ENCODE results near the gene SETX.

Gene SETX

DNA sequence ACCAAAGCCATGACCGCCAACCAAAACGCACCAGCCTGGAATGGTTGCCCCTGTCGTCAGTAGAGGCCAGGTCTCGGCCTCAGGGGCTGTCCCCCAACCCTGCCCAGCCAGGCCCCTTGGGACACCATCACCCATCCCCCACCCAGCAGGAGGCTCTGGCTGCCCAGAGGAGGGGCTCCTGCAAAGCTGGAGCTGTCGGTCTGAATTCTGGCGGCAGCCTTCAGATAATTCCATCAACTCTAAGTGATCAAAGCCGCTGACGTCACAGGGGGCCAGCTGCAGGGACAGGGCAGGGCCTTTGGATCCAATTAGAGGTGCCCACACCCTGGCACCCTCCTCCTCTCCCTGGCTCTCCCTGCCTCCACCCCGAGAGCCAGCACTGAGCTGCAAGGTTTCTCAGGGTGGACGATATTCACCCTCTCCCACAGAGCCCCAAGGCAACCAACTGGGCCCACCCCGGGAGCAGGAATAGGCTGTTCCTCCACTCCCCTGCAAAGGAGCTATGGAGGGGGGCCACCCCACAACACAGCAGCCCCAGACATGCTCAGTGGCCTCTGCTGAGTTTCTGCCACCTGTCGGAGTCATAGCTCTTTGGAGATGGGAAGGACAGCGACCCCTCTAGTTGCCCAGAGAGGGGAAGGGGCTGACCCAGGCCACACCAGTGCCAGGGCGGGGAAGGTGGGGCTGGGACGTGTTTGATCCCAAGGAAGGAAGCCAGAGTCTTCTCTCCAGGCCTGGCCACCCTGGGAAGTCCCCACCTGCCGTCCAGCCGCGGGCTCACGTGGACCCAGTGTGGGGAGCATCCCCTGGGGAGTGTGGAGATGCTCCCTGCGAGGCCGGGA lies 114.6 kb downstream of the SETX start:
- DNase-seq = no peak

DNA sequence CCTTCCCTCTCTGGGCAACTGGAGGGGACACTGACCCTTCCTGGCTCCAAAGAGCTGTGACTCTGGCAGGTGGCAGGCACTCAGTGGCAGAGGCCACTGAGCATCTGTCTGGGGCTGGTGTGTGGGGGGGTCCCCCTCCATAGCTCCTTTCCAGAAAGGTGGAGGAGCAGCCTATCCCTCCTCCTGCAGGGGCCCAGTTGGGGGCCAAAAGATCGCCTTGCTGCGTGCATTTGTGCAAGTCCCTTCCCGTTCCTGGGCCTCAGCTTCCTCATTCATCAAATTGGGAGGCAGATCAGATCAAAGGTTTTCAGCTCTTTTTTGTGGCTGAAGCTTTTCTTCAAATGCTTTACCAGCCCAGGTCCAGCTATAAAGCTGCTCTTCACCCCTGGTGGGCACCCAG lies 115.3 kb downstream of the SETX start:
- DNase-seq = no peak

DNA sequence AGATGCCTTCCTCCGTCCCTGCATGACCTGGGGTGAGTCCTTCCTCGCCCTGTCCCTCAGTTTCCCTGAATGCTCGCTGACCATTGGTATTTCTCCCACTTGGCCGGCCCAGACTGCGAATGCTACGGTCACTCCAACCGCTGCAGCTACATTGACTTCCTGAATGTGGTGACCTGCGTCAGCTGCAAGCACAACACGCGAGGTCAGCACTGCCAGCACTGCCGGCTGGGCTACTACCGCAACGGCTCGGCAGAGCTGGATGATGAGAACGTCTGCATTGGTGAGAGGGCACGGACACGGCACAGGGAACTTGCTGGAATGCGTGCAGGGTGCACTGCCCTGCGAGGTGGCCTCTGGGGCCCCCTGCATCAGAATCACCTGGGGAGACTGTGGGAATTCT lies 115.8 kb downstream of the SETX start:
- no peak for DNase-seq

DNA sequence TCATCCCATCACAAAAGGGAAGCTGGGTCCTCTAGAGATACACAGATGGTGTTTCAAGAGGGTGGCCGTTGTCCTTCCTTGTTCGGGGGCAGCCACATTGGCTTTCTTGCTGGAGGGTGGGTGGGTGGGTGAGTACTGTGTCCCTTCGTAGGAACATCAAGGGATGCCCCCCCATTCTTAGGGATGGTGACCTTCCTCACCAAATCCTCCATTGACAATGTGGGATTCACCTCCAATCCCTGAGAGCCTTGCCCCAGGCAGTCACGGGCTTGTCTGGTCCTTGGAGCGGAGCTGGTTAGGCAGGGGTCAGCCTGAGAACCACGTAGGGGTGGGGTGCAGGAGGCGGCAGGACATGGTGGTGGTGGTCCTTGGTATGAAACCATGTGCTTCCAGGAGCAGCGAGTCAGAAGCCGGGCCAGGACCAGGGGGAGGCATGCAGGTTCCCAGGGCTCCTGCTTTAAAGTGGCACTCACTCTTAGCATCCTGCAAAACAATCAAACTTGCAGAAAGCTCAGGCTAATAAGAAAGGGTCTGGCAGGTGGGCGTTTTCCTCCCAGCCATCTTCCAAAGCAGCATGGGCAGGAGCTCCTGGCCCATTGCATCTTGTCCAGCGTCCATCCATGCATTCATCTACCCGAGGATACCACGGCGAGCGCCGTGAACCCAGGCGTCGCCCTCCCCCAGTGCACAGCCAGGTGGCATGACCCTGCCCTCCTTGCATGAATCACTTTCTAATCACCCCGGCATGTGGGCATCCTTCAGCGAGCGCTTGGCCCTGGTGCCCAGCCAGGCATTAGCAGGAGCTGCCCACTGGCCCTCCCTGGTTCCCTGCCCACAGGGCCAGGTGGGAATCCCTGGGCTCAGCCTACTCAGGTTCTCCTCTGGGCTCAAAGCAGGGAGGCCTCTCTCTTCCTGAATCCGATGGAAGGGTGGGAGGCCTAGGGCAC lies 116.5 kb downstream of the SETX start:
- DNase-seq = no peak

GRCh38 chr9:132237481-132237880 lies 117.3 kb downstream of the SETX start:
- no peak for DNase-seq

DNA sequence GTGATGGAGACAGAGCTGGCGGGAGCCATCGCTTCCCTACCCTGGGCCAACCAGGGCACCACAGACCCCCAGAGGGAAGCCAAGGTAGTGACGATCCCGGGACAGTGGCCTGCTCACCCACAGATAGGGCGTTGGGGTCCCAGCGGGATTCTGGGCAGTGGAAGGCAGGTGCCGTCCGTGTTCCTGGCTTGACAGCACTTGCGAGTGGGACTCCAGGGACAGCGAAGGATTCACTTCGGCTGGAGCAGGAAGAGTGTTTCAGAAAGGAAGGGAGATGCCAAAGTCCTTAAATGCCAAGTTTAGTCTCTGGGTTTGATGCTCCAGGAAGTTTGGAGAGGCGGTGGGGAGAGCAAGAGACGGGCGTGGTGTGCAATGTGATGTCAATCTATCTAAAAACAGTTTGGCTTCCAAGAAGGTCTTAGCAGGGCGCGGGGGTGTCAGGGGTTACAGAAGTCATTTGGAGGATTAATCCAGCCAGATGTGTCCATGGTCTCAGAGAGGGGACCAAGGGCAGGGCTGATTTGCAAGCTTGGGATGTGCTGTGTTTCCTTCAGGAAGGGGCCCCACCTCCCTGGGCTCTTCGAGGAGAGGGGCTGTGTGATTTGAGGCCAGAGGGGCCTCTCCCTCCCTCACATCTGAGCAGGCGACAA lies 118.0 kb downstream of the SETX start:
- no peak for DNase-seq

DNA sequence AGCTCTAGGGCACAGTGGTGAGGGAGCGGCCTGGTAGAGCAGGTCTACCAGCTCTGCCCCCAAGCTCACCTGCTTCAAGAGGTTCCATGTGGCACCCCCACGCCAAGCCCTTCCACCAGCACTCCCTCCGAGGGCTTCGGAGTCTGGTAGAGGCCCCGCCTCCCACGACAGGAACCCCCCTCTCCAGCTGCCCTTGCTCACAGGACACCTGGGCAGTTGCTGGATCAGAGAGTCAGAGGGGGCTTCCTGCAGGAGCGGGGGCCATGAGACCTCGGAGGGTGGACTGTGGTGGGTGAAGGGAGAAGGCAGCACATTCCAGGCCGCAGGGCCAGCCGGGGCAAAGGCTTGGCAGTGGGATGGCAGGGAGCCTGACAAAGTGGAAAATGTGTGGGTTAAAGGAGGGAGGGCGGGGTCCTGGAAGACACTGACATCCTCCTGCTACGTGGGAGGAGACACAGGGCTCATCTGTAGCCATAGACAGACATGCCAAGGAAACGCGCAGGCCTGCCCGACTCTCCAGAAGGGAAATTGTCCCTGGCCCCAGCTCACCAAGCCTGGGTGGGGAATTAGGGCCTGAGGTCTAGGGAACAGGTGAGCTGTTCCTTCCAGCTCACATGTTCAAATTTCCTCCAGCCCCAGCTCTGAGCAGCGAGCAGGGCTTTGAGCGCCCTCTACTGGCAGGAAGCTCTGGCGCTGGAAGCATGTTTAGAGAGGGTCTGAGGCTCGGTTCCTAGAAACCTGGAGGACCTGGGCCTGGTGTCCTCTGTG lies 118.7 kb downstream of the SETX start:
- peak; percentile 68 for DNase-seq

DNA sequence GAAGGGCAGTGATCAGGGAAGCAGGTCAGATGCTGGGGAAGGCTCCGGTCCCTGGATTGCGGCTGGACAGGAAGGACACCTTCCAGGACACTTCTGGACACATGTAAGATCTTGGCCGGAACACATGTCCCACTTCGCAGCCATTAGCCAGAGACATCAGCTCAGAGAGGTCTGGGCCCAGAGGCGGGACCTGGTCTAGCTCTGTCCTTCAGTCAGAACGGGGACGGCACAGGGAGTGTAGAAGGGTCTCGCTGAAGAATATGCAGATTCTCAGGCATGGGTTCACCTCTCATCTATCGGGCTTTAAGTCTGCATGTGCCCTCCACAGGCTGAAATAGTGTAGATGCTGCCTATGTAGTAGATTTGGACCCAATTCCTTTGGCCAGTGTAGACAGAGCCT lies 119.7 kb downstream of the SETX start:
- no peak for DNase-seq

GRCh38 chr9:132234535-132234934 lies 120.3 kb downstream of the SETX start:
- DNase-seq = no peak

DNA sequence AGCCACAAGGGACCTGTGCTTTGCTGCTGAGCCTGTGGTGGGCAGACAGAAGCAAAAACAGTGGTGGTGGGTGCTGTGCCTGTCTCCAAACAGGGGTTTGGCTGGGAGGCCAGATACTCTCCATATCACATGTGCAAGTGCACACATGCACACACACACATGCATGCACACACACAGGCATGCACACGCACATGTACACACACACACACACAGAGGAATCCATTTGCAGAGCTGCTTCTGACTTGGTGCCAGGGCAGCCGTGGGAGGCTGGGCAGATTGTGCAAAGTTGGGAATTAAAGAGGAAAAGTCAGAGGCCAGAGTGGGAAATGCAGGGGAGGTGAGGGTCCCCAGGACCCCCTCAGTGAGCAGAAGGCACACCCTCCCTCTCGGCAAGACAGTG lies 121.6 kb downstream of the SETX start:
- DNase-seq = no peak

- no peak for DNase-seq
These were observed 122.3 kb downstream of the SETX start for GRCh38 chr9:132232522-132232921.

GRCh38 chr9:132231019-132231701 lies 123.6 kb downstream of the SETX start:
- DNase-seq = no peak

- DNase-seq = no peak
These were observed 124.2 kb downstream of the SETX start for GRCh38 chr9:132230605-132231004.

GRCh38 chr9:132228062-132228461 lies 126.7 kb downstream of the SETX start:
- no peak for DNase-seq

DNA sequence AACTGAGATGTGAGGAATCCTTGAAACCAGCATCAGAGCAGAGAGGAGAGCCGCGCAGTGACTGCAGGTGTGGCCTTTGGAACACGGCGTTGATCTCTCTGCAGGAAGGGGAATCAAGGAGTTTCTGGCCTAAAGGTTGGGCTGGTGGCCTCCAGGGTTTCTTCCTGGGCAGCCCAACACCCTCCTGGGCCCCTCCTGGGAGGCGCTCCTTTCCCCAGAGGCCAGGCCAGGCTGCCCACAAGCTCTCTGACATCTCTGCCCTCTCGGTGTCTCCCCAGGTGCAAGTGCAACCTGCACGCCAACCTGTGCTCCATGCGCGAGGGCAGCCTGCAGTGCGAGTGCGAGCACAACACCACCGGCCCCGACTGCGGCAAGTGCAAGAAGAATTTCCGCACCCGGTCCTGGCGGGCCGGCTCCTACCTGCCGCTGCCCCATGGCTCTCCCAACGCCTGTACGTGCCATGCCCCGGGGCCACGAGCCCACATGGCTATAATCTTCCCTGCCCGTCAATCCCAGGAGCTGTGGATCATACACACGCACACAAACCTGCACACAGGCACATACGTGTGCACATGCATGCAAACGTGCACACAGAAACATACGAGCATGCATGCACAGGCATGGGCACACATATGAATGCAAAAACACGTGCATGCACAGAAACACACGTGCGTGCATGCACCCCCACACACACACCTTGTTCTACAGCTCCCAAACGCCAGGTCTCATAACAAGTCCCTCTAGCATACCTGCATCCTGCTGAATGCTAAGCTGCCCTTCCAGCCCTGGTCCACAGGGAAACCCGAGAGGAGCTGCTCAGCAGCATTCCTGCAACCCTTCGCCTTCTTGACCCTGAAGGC lies 128.0 kb downstream of the SETX start:
- DNase-seq = no peak

- DNase-seq = no peak
These were observed 130.1 kb downstream of the SETX start for GRCh38 chr9:132224645-132225044.

DNA sequence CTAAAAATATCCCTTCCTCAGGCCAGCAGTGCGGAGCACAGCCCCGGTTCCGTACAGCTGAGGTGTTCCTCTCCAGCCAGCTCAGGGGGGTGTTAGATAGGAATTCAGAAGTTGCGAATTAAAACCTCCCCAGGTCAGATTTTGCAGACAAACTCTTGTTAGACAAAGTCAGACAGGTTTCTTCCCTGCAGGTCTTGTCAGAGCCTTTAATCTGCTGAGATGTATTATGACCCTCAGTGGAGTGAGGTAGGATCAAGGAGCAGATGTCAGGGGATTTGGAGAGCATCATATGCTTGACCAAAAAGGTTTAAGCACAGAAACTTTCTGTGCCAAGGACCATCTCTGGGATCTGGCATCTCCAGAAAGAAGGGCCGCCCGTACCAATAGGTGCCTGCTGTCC lies 132.8 kb downstream of the SETX start:
- DNase-seq = no peak

DNA sequence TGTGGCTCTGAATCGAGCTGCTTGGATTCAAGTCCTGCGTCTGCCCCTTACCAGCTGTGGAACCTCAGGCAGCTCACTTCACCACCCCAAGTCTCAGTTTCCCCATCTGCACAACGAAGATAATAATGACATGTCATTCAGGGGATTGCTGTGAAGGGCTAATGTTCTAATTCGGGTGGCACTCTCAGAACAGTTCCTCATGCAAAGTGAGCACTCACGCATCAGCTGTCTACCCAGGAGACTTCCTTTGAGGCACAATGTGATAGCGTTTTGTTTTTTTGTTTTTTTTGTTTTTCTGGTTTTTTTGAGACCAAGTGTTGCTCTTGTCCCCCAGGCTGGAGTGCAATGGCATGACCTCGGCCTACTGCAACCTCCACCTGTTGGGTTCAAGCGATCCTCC lies 136.6 kb downstream of the SETX start:
- DNase-seq = no peak

GRCh38 chr9:132216861-132217619 lies 137.7 kb downstream of the SETX start:
- DNase-seq = no peak

- DNase-seq = peak; percentile 53
These were observed 140.7 kb downstream of the SETX start for GRCh38 chr9:132214027-132214622.
